MCF 10A (cell line): ENCODE measurements around the gene ABCE1. TPM values are rescaled to one million over a fixed set of nuclear protein-coding genes. Genes with fewer than 3 reads are reported as not detected.

Experiments used
- BruUV-seq: library from RNA; stranded (reverse); fragments of 400-500 nt; replicated peaks from 2 replicates; lab custom pipeline; 2021; lab: Mats Ljungman, UMichigan
- CTCF ChIA-PET: fragments of 300-600 bp; sonication (Branson Sonifier 250); formaldehyde crosslinking; extraction: SDS; loops from one replicate; lab custom pipeline; 2021; ENCODE audit warnings: antibody characterized with exemption, inconsistent platforms; lab: Yijun Ruan, JAX
- POLR2A ChIA-PET: fragments of 300-600, 350-650 bp; sonication (Branson Sonifier 250); formaldehyde crosslinking; extraction: SDS; loops from one replicate; lab custom pipeline; 2020; ENCODE audit warnings: antibody characterized with exemption, inconsistent platforms; lab: Yijun Ruan, JAX
- DNase-seq: peaks from one replicate; pipeline ENCODE4 v3.0.0-alpha.2; 2018; ENCODE audit not compliant: unreplicated experiment
- H3K27ac Mint-ChIP-seq: one replicate; pipeline ENCODE4 v1.8.0; 2022; ENCODE audit warnings: mild to moderate bottlenecking, low read depth, mixed read lengths; ENCODE audit not compliant: unreplicated experiment
- H3K27me3 Mint-ChIP-seq: one replicate; pipeline ENCODE4 v1.8.0; 2022; ENCODE audit warnings: mixed read lengths; ENCODE audit not compliant: insufficient read depth, unreplicated experiment
- H3K36me3 Mint-ChIP-seq: one replicate; pipeline ENCODE4 v1.8.0; 2022; ENCODE audit warnings: mild to moderate bottlenecking, moderate library complexity, mixed read lengths; ENCODE audit not compliant: insufficient read depth, unreplicated experiment
- H3K4me1 Mint-ChIP-seq: one replicate; pipeline ENCODE4 v1.8.0; 2022; ENCODE audit warnings: mixed read lengths; ENCODE audit not compliant: insufficient read depth, unreplicated experiment
- H3K4me3 Mint-ChIP-seq: one replicate; pipeline ENCODE4 v1.8.0; 2022; ENCODE audit warnings: mild to moderate bottlenecking, moderate library complexity, mixed read lengths; ENCODE audit not compliant: unreplicated experiment
- H3K9me3 Mint-ChIP-seq: one replicate; pipeline ENCODE4 v1.8.0; 2022; ENCODE audit warnings: mixed read lengths; ENCODE audit not compliant: unreplicated experiment
- CTCF ChIP-seq: fragments of 200-600 bp; IDR thresholded peaks from one replicate; pipeline ENCODE4 v1.8.0; 2022; ENCODE audit warnings: antibody characterized with exemption, mild to moderate bottlenecking; ENCODE audit not compliant: unreplicated experiment
- intact Hi-C: fragments of 100-400 bp; cut with micrococcal nuclease; formaldehyde crosslinking; loops from 2 replicates; pipeline ENCODE4 v1.14.1; 2022
- total RNA-seq: library from RNA; stranded (reverse); gene quantifications from 2 replicates; pipeline ENCODE4 v1.2.3, GENCODE V29; 2022

ABCE1 gene
- total RNA-seq, 1 experiment from 2014 or later = 136 TPM

- no peaks in the 10 kb centered on the region for H3K27me3 Mint-ChIP-seq
- H3K4me1 Mint-ChIP-seq = no peaks in the 10 kb centered on the region
- ChIA-PET POLR2A (no interaction called here), CTCF (interaction anchor here (0.6 kb wide), 1 partner anchor 34 kb away, joined by 4 read pairs; no protein-coding TSS in a partner anchor)
- BruUV-seq = no TSS peak
- intact Hi-C loops = no loop called here
- no peak overlapping the region for H3K4me3 Mint-ChIP-seq
- TF ChIP-seq CTCF = no peak
- peaks cover 64% of the 10 kb centered on the region for H3K36me3 Mint-ChIP-seq
- no peak overlapping the region for H3K27ac Mint-ChIP-seq
- no peaks in the 10 kb centered on the region for H3K9me3 Mint-ChIP-seq
- no peak for DNase-seq
These were observed 9.0 kb downstream of the ABCE1 start for GRCh38 chr4:145107126-145107525.

- no peak for TF ChIP-seq CTCF
- Mint-ChIP-seq H3K27ac (no peak overlapping the region), H3K9me3 (no peaks in the 10 kb centered on the region), H3K27me3 (no peaks in the 10 kb centered on the region), H3K4me1 (no peaks in the 10 kb centered on the region), H3K4me3 (no peak overlapping the region), H3K36me3 (peaks cover 74% of the 10 kb centered on the region)
- DNase-seq = no peak
- POLR2A ChIA-PET = interaction anchor here (1.6 kb wide), 1 partner anchor 10 kb away, joined by 7 read pairs; the partner anchor contains the start of genes ABCE1 and ANAPC10
- intact Hi-C loops = no loop called here
- no TSS peak for BruUV-seq
- CTCF ChIA-PET = interaction anchor here (0.6 kb wide), 1 partner anchor 446 kb away, joined by 3 read pairs; no protein-coding TSS in a partner anchor
These were observed 10.0 kb downstream of the ABCE1 start for GRCh38 chr4:145108128-145108527.

GRCh38 chr4:145125396-145125795, 27.3 kb downstream of the ABCE1 start:
- POLR2A ChIA-PET = interaction anchor here (3.1 kb wide), 1 partner anchor 27 kb away, joined by 15 read pairs; the partner anchor contains the start of genes ABCE1 and ANAPC10
- Mint-ChIP-seq H3K4me1 (no peaks in the 10 kb centered on the region), H3K36me3 (peaks cover 96% of the 10 kb centered on the region), H3K4me3 (no peak overlapping the region), H3K27me3 (no peaks in the 10 kb centered on the region), H3K27ac (no peak overlapping the region), H3K9me3 (no peaks in the 10 kb centered on the region)
- no TSS peak for BruUV-seq
- DNase-seq = no peak
- intact Hi-C loops = no loop called here
- CTCF ChIA-PET = interaction anchor here (0.7 kb wide), 1 partner anchor 12 kb away, joined by 3 read pairs; no protein-coding TSS in a partner anchor
- TF ChIP-seq CTCF = no peak

DNA sequence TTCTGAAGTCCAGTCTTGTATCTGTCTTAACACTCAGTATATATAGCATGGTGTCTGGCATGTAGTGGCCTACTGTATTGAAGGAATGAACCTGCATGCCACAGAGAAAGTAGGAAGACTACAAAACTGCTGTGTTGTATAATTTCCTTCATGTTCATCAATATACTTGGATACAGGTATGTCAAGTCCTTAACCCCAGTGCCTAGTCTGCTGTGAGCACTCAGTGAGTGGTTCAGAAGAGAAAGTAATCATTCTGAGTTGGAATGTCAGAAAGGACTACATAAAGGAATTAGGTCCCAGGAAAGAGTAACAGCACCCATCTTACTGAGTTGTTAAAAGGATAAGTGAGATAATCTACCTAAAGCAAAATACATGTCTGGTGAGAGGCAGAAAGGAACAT, 32.0 kb downstream of the ABCE1 start:
- Mint-ChIP-seq H3K4me1 (peaks cover 21% of the 10 kb centered on the region), H3K9me3 (no peaks in the 10 kb centered on the region), H3K4me3 (no peak overlapping the region), H3K27me3 (no peaks in the 10 kb centered on the region), H3K36me3 (peaks cover 62% of the 10 kb centered on the region), H3K27ac (peak overlapping the region; percentile 49)
- no TSS peak for BruUV-seq
- ChIA-PET CTCF (no interaction called here), POLR2A (no interaction called here)
- intact Hi-C loops = no loop called here
- no peak for DNase-seq
- no peak for TF ChIP-seq CTCF
